Measurements from ENCODE around the gene OCA2. TPM values are rescaled to one million over a fixed set of nuclear protein-coding genes. Genes with fewer than 3 reads are reported as not detected.

The OCA2 gene
- total and polyA plus RNA-seq, 2 donors from 2014 or later, result 0.45 to 2.5 TPM

DNA sequence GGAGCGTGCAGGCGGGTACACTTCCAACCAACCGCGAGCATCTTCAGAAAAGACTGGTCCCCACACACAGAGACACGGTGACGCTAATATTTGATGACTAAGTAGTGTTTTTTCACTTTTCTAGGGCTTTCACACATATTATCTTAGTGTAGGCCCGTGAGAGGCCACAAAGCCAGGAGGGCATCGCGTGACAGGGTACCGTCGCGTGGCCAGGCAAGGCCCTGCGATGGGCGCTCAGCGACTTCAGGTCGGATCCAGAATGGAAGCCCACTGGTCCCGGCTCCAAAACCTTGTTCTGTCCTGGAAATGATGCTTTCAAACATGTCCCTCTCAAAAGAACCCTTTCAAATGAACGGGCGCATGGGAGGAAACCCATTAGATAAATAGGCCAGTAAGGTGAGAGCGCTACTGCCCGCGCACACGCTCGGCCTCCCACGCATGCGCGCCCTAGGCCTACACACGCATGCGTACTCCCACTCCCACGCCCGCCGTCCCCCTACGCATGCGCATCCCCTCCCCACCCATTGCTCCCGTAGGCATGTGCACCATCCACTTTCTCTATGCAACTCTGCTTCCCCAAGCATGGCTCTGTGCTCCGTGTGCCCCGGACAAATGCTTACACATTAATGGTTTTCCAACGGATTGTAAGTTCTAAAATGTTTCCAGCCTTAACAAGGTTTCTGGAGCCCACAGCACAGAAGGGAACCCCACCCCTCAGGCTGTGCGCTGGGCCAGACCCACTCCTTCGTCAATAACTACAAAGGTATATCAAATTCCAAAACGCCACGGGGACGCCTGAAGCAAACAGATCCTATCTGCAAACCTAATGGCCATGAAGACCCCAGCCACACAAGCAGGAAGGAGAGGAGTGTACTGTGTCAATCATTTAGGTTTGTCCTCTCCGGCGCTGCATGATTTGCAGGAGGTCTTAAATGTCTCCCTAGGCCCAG is 72.1 kb downstream of the OCA2 start:
- TF ChIP-seq, protein P1, sequence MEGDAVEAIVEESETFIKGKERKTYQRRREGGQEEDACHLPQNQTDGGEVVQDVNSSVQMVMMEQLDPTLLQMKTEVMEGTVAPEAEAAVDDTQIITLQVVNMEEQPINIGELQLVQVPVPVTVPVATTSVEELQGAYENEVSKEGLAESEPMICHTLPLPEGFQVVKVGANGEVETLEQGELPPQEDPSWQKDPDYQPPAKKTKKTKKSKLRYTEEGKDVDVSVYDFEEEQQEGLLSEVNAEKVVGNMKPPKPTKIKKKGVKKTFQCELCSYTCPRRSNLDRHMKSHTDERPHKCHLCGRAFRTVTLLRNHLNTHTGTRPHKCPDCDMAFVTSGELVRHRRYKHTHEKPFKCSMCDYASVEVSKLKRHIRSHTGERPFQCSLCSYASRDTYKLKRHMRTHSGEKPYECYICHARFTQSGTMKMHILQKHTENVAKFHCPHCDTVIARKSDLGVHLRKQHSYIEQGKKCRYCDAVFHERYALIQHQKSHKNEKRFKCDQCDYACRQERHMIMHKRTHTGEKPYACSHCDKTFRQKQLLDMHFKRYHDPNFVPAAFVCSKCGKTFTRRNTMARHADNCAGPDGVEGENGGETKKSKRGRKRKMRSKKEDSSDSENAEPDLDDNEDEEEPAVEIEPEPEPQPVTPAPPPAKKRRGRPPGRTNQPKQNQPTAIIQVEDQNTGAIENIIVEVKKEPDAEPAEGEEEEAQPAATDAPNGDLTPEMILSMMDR (IDR thresholded peaks at IDR 0.05; ENCODE audit: borderline replicate concordance, extremely low read depth, insufficient read depth), result no peak
- peaks cover 0 to under 1% (median 0%) of the 10 kb centered on the region in 3 donors for H3K4me1 ChIP-seq (ENCODE audit: control insufficient read depth in 2 of 3, insufficient read depth in 2 of 3, low read depth in 1 of 3, low read length in 3 of 3)
- H3K27ac ChIP-seq (ENCODE audit: low read depth in 2 of 2, low read length in 2 of 2), result no peak overlapping the region
- DNase-seq (no peak), FAIRE-seq (no peak)
- no peaks in the 10 kb centered on the region for H3K36me3 ChIP-seq (ENCODE audit: control insufficient read depth in 2 of 3, insufficient read depth in 3 of 3, low read length in 3 of 3)
- intact Hi-C loops (cut with DNase I), result no loop called here
- no peak overlapping the region for H3K4me3 ChIP-seq (ENCODE audit: low read length in 3 of 3)
- no peaks in the 10 kb centered on the region for H3K9me3 ChIP-seq (ENCODE audit: control insufficient read depth in 2 of 3, insufficient read depth in 1 of 3, low read length in 3 of 3)
- no peaks in the 10 kb centered on the region for H3K27me3 ChIP-seq (ENCODE audit: control insufficient read depth, insufficient read depth, low read length)
- H3K9ac ChIP-seq (ENCODE audit: low read length in 3 of 3), result no peak overlapping the region

GRCh38 chr15:28026221-28026620 is 72.9 kb downstream of the OCA2 start:
- H3K9ac ChIP-seq (ENCODE audit: low read length in 3 of 3), result no peak overlapping the region
- H3K36me3 ChIP-seq (ENCODE audit: control insufficient read depth in 2 of 3, insufficient read depth in 3 of 3, low read length in 3 of 3), result no peaks in the 10 kb centered on the region
- H3K4me1 ChIP-seq (ENCODE audit: control insufficient read depth in 2 of 3, insufficient read depth in 2 of 3, low read depth in 1 of 3, low read length in 3 of 3), result peaks cover 0 to 6% (median 0%) of the 10 kb centered on the region in 3 donors
- H3K9me3 ChIP-seq (ENCODE audit: control insufficient read depth in 2 of 3, insufficient read depth in 1 of 3, low read length in 3 of 3), result no peaks in the 10 kb centered on the region
- DNase-seq (no peak), FAIRE-seq (no peak)
- TF ChIP-seq, protein P1 (IDR thresholded peaks at IDR 0.05; ENCODE audit: borderline replicate concordance, extremely low read depth, insufficient read depth), result no peak
- no peak overlapping the region for H3K27ac ChIP-seq (ENCODE audit: low read depth in 2 of 2, low read length in 2 of 2)
- intact Hi-C loops (cut with DNase I), result no loop called here
- no peak overlapping the region for H3K4me3 ChIP-seq (ENCODE audit: low read length in 3 of 3)
- H3K27me3 ChIP-seq (ENCODE audit: control insufficient read depth, insufficient read depth, low read length), result no peaks in the 10 kb centered on the region

DNA sequence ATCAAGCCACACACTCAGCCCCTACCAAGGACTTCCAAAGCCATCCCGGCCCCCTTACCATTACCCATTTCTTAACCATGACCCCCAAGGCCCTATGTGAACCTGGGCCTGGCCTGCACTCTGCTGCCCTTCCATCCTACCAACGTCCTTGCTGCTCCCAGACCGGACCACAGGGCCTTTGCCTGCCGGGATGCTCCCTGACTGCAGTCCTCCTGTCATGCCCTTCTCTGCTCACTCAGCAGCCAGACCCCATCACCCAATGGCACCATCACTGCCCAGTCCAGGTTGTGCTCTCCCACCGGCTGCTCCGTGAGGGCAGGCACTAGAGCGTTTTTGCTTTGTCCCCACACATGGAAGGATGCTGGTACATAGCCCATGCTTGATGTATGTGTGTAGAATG is 73.7 kb downstream of the OCA2 start:
- no peak overlapping the region for H3K27ac ChIP-seq (ENCODE audit: low read depth in 2 of 2, low read length in 2 of 2)
- no peak for DNase-seq
- H3K4me3 ChIP-seq (ENCODE audit: low read length in 3 of 3), result no peak overlapping the region
- no peaks in the 10 kb centered on the region for H3K27me3 ChIP-seq (ENCODE audit: control insufficient read depth, insufficient read depth, low read length)
- intact Hi-C loops (cut with DNase I), result no loop called here
- no peak overlapping the region for H3K9ac ChIP-seq (ENCODE audit: low read length in 3 of 3)
- no peaks in the 10 kb centered on the region for H3K36me3 ChIP-seq (ENCODE audit: control insufficient read depth in 2 of 3, insufficient read depth in 3 of 3, low read length in 3 of 3)
- H3K9me3 ChIP-seq (ENCODE audit: control insufficient read depth in 2 of 3, insufficient read depth in 1 of 3, low read length in 3 of 3), result no peaks in the 10 kb centered on the region
- TF ChIP-seq, protein P1 (IDR thresholded peaks at IDR 0.05; ENCODE audit: borderline replicate concordance, extremely low read depth, insufficient read depth), result no peak
- H3K4me1 ChIP-seq (ENCODE audit: control insufficient read depth in 2 of 3, insufficient read depth in 2 of 3, low read depth in 1 of 3, low read length in 3 of 3), result peaks cover 0 to 7% (median 0%) of the 10 kb centered on the region in 3 donors
- no peak for FAIRE-seq
